Upper lobe of left lung (tissue), 4 donors: ENCODE data around the gene ZMYND8.

Source experiments
- CTCF ChIP-seq, 6 experiments: fragments of 450-650 bp in 4 of 6; fragments of 200-600 bp in 2 of 6; sonication (generic) in 2 of 6; IDR thresholded peaks; one replicate each; pipeline ENCODE4 v1.5.1; 2016 to 2019; ENCODE audit warnings: antibody characterized with exemption in 6 of 6
- POLR2A ChIP-seq, 4 donors: fragments of 450-650 bp; IDR thresholded peaks; one replicate each; pipeline ENCODE4 v1.5.1; 2016 to 2017; ENCODE audit warnings: antibody characterized with exemption in 4 of 4, mild to moderate bottlenecking in 2 of 4

- no peak for TF ChIP-seq POLR2A (IDR thresholded peaks at IDR 0.05)
- TF ChIP-seq CTCF (IDR thresholded peaks at IDR 0.05), result no peak
These were observed 47.1 kb downstream of the ZMYND8 start for GRCh38 chr20:47309394-47309793.
